ENCODE data around the gene DPP10. TPM values are rescaled to one million over a fixed set of nuclear protein-coding genes. Genes with fewer than 3 reads are reported as not detected.

The DPP10 gene
- total RNA-seq, 1 donor from 2014 or later = 73.0 TPM

DNA sequence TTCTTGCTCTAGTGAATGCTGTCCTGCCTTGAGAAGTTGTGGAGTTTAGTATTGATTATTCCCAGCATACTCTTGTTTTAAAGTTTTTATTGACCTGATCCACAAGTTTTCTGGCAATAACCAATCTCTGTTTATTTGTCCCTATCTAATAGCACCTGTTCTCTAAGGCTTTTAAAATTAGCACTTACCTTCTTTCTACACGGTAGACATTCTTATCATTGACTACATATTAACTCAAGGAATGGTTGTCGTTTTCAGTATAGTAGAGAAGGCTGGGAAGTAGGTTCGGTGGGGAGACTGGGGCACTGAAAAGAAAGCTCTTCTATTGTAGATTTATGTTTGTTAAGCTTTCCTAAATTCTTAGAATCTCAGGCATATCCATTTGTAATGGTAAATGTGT, 726.0 kb downstream of the DPP10 start:
- peaks cover 5% of the 10 kb centered on the region for H3K27me3 Mint-ChIP-seq (ENCODE audit: low read depth)
- H3K27ac Mint-ChIP-seq = no peak overlapping the region
- peaks cover 4% of the 10 kb centered on the region for H3K9me3 Mint-ChIP-seq
- H3K4me1 Mint-ChIP-seq = peaks cover 29% of the 10 kb centered on the region
- peaks cover 5% of the 10 kb centered on the region for H3K36me3 Mint-ChIP-seq
- no peak overlapping the region for H3K4me3 Mint-ChIP-seq
- TF ChIP-seq, protein P1, sequence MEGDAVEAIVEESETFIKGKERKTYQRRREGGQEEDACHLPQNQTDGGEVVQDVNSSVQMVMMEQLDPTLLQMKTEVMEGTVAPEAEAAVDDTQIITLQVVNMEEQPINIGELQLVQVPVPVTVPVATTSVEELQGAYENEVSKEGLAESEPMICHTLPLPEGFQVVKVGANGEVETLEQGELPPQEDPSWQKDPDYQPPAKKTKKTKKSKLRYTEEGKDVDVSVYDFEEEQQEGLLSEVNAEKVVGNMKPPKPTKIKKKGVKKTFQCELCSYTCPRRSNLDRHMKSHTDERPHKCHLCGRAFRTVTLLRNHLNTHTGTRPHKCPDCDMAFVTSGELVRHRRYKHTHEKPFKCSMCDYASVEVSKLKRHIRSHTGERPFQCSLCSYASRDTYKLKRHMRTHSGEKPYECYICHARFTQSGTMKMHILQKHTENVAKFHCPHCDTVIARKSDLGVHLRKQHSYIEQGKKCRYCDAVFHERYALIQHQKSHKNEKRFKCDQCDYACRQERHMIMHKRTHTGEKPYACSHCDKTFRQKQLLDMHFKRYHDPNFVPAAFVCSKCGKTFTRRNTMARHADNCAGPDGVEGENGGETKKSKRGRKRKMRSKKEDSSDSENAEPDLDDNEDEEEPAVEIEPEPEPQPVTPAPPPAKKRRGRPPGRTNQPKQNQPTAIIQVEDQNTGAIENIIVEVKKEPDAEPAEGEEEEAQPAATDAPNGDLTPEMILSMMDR (IDR thresholded peaks at IDR 0.05; ENCODE audit: unreplicated experiment) = no peak
- no peak for DNase-seq (ENCODE audit: low spot score in 2 of 2, unreplicated experiment in 2 of 2)

DNA sequence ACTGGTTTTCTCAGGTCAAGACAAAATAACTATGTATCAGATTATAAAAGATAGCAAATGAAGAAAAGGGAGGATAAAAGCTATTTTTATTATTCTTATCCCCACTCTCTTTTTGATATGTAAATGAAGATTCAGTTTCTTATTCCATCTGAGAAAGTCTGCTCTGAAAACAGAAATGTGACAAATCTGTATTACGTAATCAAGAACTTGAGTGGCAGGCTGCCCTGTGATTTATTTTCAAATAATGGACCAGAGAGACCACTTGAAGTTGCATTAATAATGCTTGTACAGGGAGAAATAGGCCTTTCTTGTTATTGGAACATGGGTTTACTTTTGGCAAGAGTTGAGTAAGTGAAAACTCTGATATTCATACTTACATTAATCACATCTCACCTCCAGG, 727.4 kb downstream of the DPP10 start:
- Mint-ChIP-seq H3K4me1 (peaks cover 32% of the 10 kb centered on the region), H3K9me3 (peaks cover 4% of the 10 kb centered on the region), H3K4me3 (no peak overlapping the region), H3K27ac (no peak overlapping the region), H3K27me3 (ENCODE audit: low read depth) (no peaks in the 10 kb centered on the region), H3K36me3 (peaks cover 5% of the 10 kb centered on the region)
- TF ChIP-seq, protein P1 (IDR thresholded peaks at IDR 0.05; ENCODE audit: unreplicated experiment) = no peak
- DNase-seq (ENCODE audit: low spot score in 2 of 2, unreplicated experiment in 2 of 2) = no peak

DNA sequence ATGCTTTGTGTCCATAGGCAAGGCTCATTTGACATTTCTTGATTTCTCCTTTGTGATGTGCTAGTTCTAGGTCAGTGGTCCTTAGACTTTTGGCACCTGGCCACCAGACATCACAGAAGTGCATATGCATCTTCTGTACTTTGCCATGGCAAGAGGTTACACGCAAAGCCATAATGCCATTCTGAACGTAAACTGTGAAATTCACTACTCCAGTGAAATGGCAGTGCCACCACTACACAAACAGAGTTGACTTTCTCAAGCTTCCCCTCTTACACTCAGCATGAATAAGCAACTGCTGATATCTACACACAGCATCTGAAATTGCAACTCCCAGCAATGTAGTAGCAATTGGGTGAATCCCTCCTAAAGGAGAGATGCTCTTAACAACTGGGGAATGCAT, 729.3 kb downstream of the DPP10 start:
- no peak for DNase-seq (ENCODE audit: low spot score in 2 of 2, unreplicated experiment in 2 of 2)
- Mint-ChIP-seq H3K9me3 (peaks cover 4% of the 10 kb centered on the region), H3K27ac (no peak overlapping the region), H3K36me3 (peaks cover 5% of the 10 kb centered on the region), H3K4me1 (peaks cover 36% of the 10 kb centered on the region), H3K4me3 (no peak overlapping the region), H3K27me3 (ENCODE audit: low read depth) (no peaks in the 10 kb centered on the region)
- TF ChIP-seq, protein P1 (IDR thresholded peaks at IDR 0.05; ENCODE audit: unreplicated experiment) = no peak

DNA sequence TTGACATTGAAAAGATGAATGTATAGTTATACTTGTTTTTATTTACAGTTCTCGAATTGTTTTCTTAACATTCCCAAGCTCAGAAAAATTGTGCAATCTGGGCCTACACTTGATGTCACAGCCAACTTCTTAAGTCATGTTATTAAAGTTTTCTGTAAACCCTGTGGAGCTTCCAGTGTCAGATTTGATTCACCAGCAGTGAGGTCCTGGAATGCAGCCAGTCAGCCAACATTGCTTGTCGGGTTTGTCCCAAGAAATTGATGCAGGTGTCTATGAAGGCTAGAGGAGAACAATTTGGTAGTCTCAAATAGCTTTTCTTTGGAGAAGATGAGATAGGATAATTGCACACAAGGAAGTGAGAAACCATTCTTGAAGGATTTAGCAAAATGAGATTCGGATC, 732.2 kb downstream of the DPP10 start:
- Mint-ChIP-seq H3K9me3 (peaks cover 4% of the 10 kb centered on the region), H3K27me3 (ENCODE audit: low read depth) (no peaks in the 10 kb centered on the region), H3K27ac (peak overlapping the region; percentile 18), H3K4me3 (no peak overlapping the region), H3K4me1 (peaks cover 17% of the 10 kb centered on the region), H3K36me3 (peaks cover 3% of the 10 kb centered on the region)
- no peak for DNase-seq (ENCODE audit: low spot score in 2 of 2, unreplicated experiment in 2 of 2)
- TF ChIP-seq, protein P1 (IDR thresholded peaks at IDR 0.05; ENCODE audit: unreplicated experiment) = no peak

DNA sequence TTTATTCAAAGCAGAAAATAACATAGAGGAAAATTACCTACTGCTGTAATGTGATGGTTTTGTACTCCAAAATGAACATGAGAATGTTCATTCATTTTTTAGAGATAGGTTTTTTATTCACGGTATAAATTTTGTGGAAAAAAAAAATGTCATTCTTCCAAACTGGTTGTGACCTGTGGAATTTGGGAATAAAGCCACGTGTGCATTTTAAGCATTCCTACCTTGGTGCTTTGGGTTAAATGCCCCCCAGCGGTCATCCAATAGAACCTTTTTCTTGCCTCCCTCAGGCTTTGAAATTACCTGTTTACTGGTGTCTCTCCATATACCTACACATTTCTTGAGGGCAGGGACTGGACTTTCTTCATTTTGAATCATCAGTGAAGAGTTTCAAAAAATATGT, 740.7 kb downstream of the DPP10 start:
- DNase-seq (ENCODE audit: low spot score in 2 of 2, unreplicated experiment in 2 of 2) = no peak
- H3K4me3 Mint-ChIP-seq = no peak overlapping the region
- peaks cover 13% of the 10 kb centered on the region for H3K9me3 Mint-ChIP-seq

More for the DNA sequence above, 740.7 kb downstream of the DPP10 start:
- no peaks in the 10 kb centered on the region for H3K27me3 Mint-ChIP-seq (ENCODE audit: low read depth)
- peaks cover 22% of the 10 kb centered on the region for H3K4me1 Mint-ChIP-seq
- H3K36me3 Mint-ChIP-seq = peaks cover 9% of the 10 kb centered on the region
- TF ChIP-seq, protein P1 (IDR thresholded peaks at IDR 0.05; ENCODE audit: unreplicated experiment) = no peak
- H3K27ac Mint-ChIP-seq = peak overlapping the region; percentile 3
